ENCODE measurements around the gene SEMA6D.

GRCh38 chr15:47719730-47720129 lies 2.4 kb downstream of the SEMA6D start:
- TF ChIP-seq, protein P1, sequence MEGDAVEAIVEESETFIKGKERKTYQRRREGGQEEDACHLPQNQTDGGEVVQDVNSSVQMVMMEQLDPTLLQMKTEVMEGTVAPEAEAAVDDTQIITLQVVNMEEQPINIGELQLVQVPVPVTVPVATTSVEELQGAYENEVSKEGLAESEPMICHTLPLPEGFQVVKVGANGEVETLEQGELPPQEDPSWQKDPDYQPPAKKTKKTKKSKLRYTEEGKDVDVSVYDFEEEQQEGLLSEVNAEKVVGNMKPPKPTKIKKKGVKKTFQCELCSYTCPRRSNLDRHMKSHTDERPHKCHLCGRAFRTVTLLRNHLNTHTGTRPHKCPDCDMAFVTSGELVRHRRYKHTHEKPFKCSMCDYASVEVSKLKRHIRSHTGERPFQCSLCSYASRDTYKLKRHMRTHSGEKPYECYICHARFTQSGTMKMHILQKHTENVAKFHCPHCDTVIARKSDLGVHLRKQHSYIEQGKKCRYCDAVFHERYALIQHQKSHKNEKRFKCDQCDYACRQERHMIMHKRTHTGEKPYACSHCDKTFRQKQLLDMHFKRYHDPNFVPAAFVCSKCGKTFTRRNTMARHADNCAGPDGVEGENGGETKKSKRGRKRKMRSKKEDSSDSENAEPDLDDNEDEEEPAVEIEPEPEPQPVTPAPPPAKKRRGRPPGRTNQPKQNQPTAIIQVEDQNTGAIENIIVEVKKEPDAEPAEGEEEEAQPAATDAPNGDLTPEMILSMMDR (IDR thresholded peaks at IDR 0.05; ENCODE audit: low read depth, low read length, poor library complexity, severe bottlenecking) = no peak
- no peak for TF ChIP-seq EZH2phosphoT487 (IDR thresholded peaks at IDR 0.05; ENCODE audit: borderline replicate concordance, low read length)
